HEK293 (cell line): ENCODE data around the gene IL17A.

Experiments used
- CTCF ChIA-PET: fragments of 350-600 bp; formaldehyde crosslinking; extraction: SDS; loops from one replicate; lab custom pipeline; 2021; ENCODE audit warnings: antibody characterized with exemption; lab: Yijun Ruan, JAX
- POLR2A ChIA-PET: fragments of 300-600 bp; formaldehyde crosslinking; extraction: SDS; loops from one replicate; lab custom pipeline; 2020; ENCODE audit warnings: antibody characterized with exemption, inconsistent platforms; lab: Yijun Ruan, JAX
- H3K27ac ChIP-seq: fragments of 200-500 bp; sonication (Bioruptor generic); 2 replicates; pipeline ENCODE4 v1.5.1; 2014; ENCODE audit warnings: low read depth, low read length, control low read depth, inconsistent platforms; ENCODE audit errors: extremely low read depth
- H3K36me3 ChIP-seq, 2 experiments: fragments of 200-500 bp in 1 of 2; sonication (Bioruptor generic) in 1 of 2; 1 replicate in 1 of 2; 2 replicates in 1 of 2; pipeline ENCODE4 v1.5.1; 2014 to 2017; ENCODE audit warnings: inconsistent platforms in 2 of 2, low read length in 2 of 2; ENCODE audit not compliant: control insufficient read depth in 2 of 2, insufficient read depth in 1 of 2
- H3K4me1 ChIP-seq: fragments of 200-500 bp; sonication (Bioruptor generic); 2 replicates; pipeline ENCODE4 v1.5.1; 2014; ENCODE audit warnings: mild to moderate bottlenecking, low read length, inconsistent platforms; ENCODE audit not compliant: control insufficient read depth, insufficient read depth
- H3K4me3 ChIP-seq: 2 replicates; pipeline ENCODE4 v1.5.1; 2011; ENCODE audit warnings: low read depth, mild to moderate bottlenecking, control low read depth, low read length, moderate library complexity
- H3K9me3 ChIP-seq: fragments of 200-500 bp; sonication (Bioruptor generic); 2 replicates; pipeline ENCODE4 v1.5.1; 2014; ENCODE audit warnings: low read depth, low read length, inconsistent platforms; ENCODE audit not compliant: control insufficient read depth, insufficient read depth
- ELK4 ChIP-seq: IDR thresholded peaks from 2 replicates; pipeline ENCODE4 v1.6.1; 2011; ENCODE audit warnings: mild to moderate bottlenecking, low read depth, low read length, borderline replicate concordance
- KLF10 ChIP-seq: fragments of 450-650 bp; IDR thresholded peaks from 2 replicates; pipeline ENCODE4 v1.5.1; 2018; ENCODE audit warnings: missing biosample characterization, mild to moderate bottlenecking, missing genetic modification characterization
- MYNN ChIP-seq: fragments of 450-650 bp; formaldehyde crosslinking; IDR thresholded peaks from 2 replicates; pipeline ENCODE4 v1.5.1; 2016; ENCODE audit warnings: missing biosample characterization, missing genetic modification characterization, borderline replicate concordance
- PRDM1 ChIP-seq: fragments of 450-650 bp; formaldehyde crosslinking; IDR thresholded peaks from 2 replicates; pipeline ENCODE4; 2016; ENCODE audit warnings: missing biosample characterization, missing genetic modification characterization
- ZNF121 ChIP-seq: fragments of 450-650 bp; formaldehyde crosslinking; IDR thresholded peaks from 2 replicates; pipeline ENCODE4 v1.5.1; 2016; ENCODE audit warnings: missing biosample characterization, missing genetic modification characterization
- ZNF132 ChIP-seq: fragments of 450-650 bp; formaldehyde crosslinking; IDR thresholded peaks from 2 replicates; pipeline ENCODE4 v1.5.1; 2017; ENCODE audit warnings: missing biosample characterization, missing genetic modification characterization, borderline replicate concordance
- ZNF133 ChIP-seq: fragments of 450-650 bp; formaldehyde crosslinking; IDR thresholded peaks from 2 replicates; pipeline ENCODE4 v1.5.1; 2016; ENCODE audit warnings: missing biosample characterization, missing genetic modification characterization
- ZNF138 ChIP-seq: fragments of 450-650 bp; formaldehyde crosslinking; IDR thresholded peaks from 2 replicates; pipeline ENCODE4 v1.5.1; 2016; ENCODE audit warnings: missing biosample characterization, missing genetic modification characterization, borderline replicate concordance
- ZNF16 ChIP-seq: fragments of 450-650 bp; formaldehyde crosslinking; IDR thresholded peaks from 2 replicates; pipeline ENCODE4 v1.5.1; 2016; ENCODE audit warnings: low read depth, missing biosample characterization, missing genetic modification characterization
- ZNF274 ChIP-seq, 2 experiments: fragments of 200-500 bp in 1 of 2; fragments of 450-650 bp in 1 of 2; sonication (Bioruptor generic) in 1 of 2; formaldehyde crosslinking in 1 of 2; IDR thresholded peaks; 2 replicates each; pipeline versions ENCODE4 v1.5.1 to v1.6.1; 2014 to 2016; ENCODE audit warnings: borderline replicate concordance in 1 of 2, inconsistent platforms in 1 of 2, low read length in 1 of 2, missing biosample characterization in 1 of 2, missing genetic modification characterization in 1 of 2
- ZNF555 ChIP-seq: fragments of 450-650 bp; formaldehyde crosslinking; conservative IDR thresholded peaks from 2 replicates; pipeline ENCODE4 v1.5.1; 2017; ENCODE audit warnings: missing biosample characterization, mild to moderate bottlenecking, missing genetic modification characterization, inconsistent platforms
- ZNF558 ChIP-seq: fragments of 450-650 bp; formaldehyde crosslinking; IDR thresholded peaks from 2 replicates; pipeline ENCODE4 v1.5.1; 2016; ENCODE audit warnings: missing biosample characterization, missing genetic modification characterization
- ZNF621 ChIP-seq: fragments of 450-650 bp; formaldehyde crosslinking; IDR thresholded peaks from 2 replicates; pipeline ENCODE4 v1.5.1; 2017; ENCODE audit warnings: missing biosample characterization, missing genetic modification characterization
- ZNF677 ChIP-seq: fragments of 450-650 bp; IDR thresholded peaks from 2 replicates; pipeline ENCODE4 v1.5.0; 2018; ENCODE audit warnings: missing biosample characterization, mild to moderate bottlenecking, missing genetic modification characterization, moderate library complexity
- TF ChIP-seq, protein P1 (sequence below): fragments of 450-650 bp; formaldehyde crosslinking; IDR thresholded peaks from 2 replicates; pipeline ENCODE4 v1.5.1; 2016; ENCODE audit warnings: missing biosample characterization, missing genetic modification characterization, low read depth
- TF ChIP-seq, protein P2 (sequence below): fragments of 450-650 bp; formaldehyde crosslinking; IDR thresholded peaks from 2 replicates; pipeline ENCODE4 v1.5.1; 2016; ENCODE audit warnings: missing biosample characterization, missing genetic modification characterization
- TF ChIP-seq, protein P3 (sequence below): fragments of 450-650 bp; formaldehyde crosslinking; optimal IDR thresholded peaks from 2 replicates; pipeline ENCODE3; 2016; ENCODE audit warnings: missing biosample characterization, mild to moderate bottlenecking, missing genetic modification characterization
- TF ChIP-seq, protein P4 (sequence below): fragments of 450-650 bp; formaldehyde crosslinking; IDR thresholded peaks from 2 replicates; pipeline ENCODE4 v1.5.1; 2016; ENCODE audit warnings: missing biosample characterization, missing genetic modification characterization

Gene IL17A

GRCh38 chr6:52187098-52187497, 923 bp downstream of the IL17A start:
- CTCF ChIA-PET: interaction anchor here (0.5 to 1.5 kb wide), 4 partner anchors 20 to 819 kb away, joined by 3 to 4 read pairs (median 3); no protein-coding TSS in a partner anchor
- H3K36me3 ChIP-seq: no peaks in the 10 kb centered on the region

GRCh38 chr6:52189974-52190373, 3.8 kb downstream of the IL17A start:
- TF ChIP-seq, protein P1, sequence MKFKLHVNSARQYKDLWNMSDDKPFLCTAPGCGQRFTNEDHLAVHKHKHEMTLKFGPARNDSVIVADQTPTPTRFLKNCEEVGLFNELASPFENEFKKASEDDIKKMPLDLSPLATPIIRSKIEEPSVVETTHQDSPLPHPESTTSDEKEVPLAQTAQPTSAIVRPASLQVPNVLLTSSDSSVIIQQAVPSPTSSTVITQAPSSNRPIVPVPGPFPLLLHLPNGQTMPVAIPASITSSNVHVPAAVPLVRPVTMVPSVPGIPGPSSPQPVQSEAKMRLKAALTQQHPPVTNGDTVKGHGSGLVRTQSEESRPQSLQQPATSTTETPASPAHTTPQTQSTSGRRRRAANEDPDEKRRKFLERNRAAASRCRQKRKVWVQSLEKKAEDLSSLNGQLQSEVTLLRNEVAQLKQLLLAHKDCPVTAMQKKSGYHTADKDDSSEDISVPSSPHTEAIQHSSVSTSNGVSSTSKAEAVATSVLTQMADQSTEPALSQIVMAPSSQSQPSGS (tag by site-specific recombination): no peak
- no peak for TF ChIP-seq ZNF274 (IDR thresholded peaks at IDR 0.05; ENCODE audit: low read length)
- no peak for TF ChIP-seq ZNF274 (tag by site-specific recombination; IDR thresholded peaks at IDR 0.05; ENCODE audit: borderline replicate concordance)
- TF ChIP-seq PRDM1 (tag by site-specific recombination): no peak
- TF ChIP-seq, protein P2, sequence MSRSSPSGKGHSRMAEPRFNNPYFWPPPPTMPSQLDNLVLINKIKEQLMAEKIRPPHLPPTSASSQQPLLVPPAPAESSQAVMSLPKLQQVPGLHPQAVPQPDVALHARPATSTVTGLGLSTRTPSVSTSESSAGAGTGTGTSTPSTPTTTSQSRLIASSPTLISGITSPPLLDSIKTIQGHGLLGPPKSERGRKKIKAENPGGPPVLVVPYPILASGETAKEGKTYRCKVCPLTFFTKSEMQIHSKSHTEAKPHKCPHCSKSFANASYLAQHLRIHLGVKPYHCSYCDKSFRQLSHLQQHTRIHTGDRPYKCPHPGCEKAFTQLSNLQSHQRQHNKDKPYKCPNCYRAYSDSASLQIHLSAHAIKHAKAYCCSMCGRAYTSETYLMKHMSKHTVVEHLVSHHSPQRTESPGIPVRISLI (tag by site-specific recombination): no peak
- H3K36me3 ChIP-seq: no peaks in the 10 kb centered on the region
- ChIA-PET CTCF (interaction anchor here (2.1 kb wide), 1 partner anchor 230 kb away, joined by 5 read pairs; no protein-coding TSS in a partner anchor), POLR2A (no interaction called here)
- no peak overlapping the region for H3K27ac ChIP-seq
- H3K4me3 ChIP-seq: no peak overlapping the region
- H3K4me1 ChIP-seq: no peaks in the 10 kb centered on the region
- no peaks in the 10 kb centered on the region for H3K9me3 ChIP-seq

More at GRCh38 chr6:52187098-52187497, 923 bp downstream of the IL17A start:
- H3K4me1 ChIP-seq: peaks cover 4% of the 10 kb centered on the region; the same call in 1 of the 2 replicates
- H3K27ac ChIP-seq: no peak overlapping the region
- no peak overlapping the region for H3K4me3 ChIP-seq
- TF ChIP-seq ELK4 (no peak), ZNF133 (tag by site-specific recombination) (no peak), ZNF138 (tag by site-specific recombination) (no peak), ZNF121 (tag by site-specific recombination) (no peak), MYNN (tag by site-specific recombination) (no peak), ZNF677 (no peak), ZNF558 (tag by site-specific recombination) (no peak), ZNF621 (tag by site-specific recombination) (no peak), ZNF132 (tag by site-specific recombination) (no peak), ZNF555 (tag by site-specific recombination) (no peak), KLF10 (tag by site-specific recombination) (no peak), ZNF16 (no peak)
- TF ChIP-seq, protein P3, sequence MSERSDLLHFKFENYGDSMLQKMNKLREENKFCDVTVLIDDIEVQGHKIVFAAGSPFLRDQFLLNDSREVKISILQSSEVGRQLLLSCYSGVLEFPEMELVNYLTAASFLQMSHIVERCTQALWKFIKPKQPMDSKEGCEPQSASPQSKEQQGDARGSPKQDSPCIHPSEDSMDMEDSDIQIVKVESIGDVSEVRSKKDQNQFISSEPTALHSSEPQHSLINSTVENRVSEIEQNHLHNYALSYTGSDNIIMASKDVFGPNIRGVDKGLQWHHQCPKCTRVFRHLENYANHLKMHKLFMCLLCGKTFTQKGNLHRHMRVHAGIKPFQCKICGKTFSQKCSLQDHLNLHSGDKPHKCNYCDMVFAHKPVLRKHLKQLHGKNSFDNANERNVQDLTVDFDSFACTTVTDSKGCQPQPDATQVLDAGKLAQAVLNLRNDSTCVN (tag by site-specific recombination): no peak
- TF ChIP-seq, protein P4, sequence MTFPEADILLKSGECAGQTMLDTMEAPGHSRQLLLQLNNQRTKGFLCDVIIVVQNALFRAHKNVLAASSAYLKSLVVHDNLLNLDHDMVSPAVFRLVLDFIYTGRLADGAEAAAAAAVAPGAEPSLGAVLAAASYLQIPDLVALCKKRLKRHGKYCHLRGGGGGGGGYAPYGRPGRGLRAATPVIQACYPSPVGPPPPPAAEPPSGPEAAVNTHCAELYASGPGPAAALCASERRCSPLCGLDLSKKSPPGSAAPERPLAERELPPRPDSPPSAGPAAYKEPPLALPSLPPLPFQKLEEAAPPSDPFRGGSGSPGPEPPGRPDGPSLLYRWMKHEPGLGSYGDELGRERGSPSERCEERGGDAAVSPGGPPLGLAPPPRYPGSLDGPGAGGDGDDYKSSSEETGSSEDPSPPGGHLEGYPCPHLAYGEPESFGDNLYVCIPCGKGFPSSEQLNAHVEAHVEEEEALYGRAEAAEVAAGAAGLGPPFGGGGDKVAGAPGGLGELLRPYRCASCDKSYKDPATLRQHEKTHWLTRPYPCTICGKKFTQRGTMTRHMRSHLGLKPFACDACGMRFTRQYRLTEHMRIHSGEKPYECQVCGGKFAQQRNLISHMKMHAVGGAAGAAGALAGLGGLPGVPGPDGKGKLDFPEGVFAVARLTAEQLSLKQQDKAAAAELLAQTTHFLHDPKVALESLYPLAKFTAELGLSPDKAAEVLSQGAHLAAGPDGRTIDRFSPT (tag by site-specific recombination): no peak
- POLR2A ChIA-PET: no interaction called here
- H3K9me3 ChIP-seq: no peaks in the 10 kb centered on the region
